ENCODE data around the gene UQCC5. TPM values are rescaled to one million over a fixed set of nuclear protein-coding genes. Genes with fewer than 3 reads are reported as not detected.

UQCC5 gene
- total and polyA plus RNA-seq, 2 donors from 2014 or later = 26.8 to 135 TPM

DNA sequence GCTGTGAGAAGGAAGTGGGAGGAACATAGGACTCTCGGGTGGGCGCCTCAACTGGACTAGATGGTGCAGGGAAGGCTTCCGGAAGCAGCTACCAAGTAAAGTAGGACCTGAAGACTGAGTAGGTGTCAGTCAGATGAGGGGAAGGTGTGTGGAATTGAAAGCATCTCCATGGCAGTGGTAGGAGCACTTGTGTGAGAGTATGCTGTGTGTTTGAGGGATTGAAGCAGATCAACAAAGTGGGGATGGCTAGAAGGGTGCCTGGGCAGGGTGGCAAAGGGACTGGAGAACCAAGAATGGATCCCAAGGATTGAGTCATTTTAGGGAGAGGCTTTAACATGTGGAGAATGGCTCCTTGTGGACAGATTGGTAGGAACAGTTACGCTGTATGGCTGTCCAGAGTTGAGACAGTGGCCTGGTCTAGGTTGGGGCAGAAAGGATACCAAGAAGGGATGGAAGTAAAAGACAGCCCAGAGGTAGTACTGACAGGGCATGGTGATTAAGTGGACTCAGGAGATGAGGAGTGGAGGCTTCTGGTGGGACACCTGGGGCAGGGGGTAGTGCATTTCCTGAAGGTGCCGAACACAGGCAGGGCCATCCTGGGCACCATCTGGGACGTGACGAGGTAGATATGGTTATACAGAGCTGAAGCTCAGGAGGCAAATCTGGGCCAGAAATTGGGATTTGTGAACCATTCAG lies 1.5 kb downstream of the UQCC5 start:
- Histone ChIP-seq H3K4me3 (ENCODE audit: low read length in 3 of 3) (peak overlapping the region; percentile 87 to 97 (median 93)), H3K36me3 (ENCODE audit: control insufficient read depth in 2 of 3, insufficient read depth in 3 of 3, low read length in 3 of 3) (peaks cover 0 to 10% (median 0%) of the 10 kb centered on the region in 3 donors), H3K27me3 (ENCODE audit: control insufficient read depth, insufficient read depth, low read length) (no peaks in the 10 kb centered on the region), H3K9ac (ENCODE audit: low read length in 3 of 3) (peak overlapping the region; percentile 63 to 97 (median 80)), H3K27ac (ENCODE audit: low read depth in 2 of 2, low read length in 2 of 2) (peak overlapping the region; percentile 87 to 96), H3K4me1 (ENCODE audit: control insufficient read depth in 2 of 3, insufficient read depth in 2 of 3, low read depth in 1 of 3, low read length in 3 of 3) (peaks cover 3 to 28% (median 12%) of the 10 kb centered on the region in 3 donors), H3K9me3 (ENCODE audit: control insufficient read depth in 2 of 3, insufficient read depth in 1 of 3, low read length in 3 of 3) (no peaks in the 10 kb centered on the region)
- FAIRE-seq = no peak
- intact Hi-C loops (cut with DNase I) = no loop called here
- DNase-seq = peak in 1 of 5 donors; percentile 33
- TF ChIP-seq, protein P1, sequence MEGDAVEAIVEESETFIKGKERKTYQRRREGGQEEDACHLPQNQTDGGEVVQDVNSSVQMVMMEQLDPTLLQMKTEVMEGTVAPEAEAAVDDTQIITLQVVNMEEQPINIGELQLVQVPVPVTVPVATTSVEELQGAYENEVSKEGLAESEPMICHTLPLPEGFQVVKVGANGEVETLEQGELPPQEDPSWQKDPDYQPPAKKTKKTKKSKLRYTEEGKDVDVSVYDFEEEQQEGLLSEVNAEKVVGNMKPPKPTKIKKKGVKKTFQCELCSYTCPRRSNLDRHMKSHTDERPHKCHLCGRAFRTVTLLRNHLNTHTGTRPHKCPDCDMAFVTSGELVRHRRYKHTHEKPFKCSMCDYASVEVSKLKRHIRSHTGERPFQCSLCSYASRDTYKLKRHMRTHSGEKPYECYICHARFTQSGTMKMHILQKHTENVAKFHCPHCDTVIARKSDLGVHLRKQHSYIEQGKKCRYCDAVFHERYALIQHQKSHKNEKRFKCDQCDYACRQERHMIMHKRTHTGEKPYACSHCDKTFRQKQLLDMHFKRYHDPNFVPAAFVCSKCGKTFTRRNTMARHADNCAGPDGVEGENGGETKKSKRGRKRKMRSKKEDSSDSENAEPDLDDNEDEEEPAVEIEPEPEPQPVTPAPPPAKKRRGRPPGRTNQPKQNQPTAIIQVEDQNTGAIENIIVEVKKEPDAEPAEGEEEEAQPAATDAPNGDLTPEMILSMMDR (IDR thresholded peaks at IDR 0.05; ENCODE audit: borderline replicate concordance, extremely low read depth, insufficient read depth) = no peak

DNA sequence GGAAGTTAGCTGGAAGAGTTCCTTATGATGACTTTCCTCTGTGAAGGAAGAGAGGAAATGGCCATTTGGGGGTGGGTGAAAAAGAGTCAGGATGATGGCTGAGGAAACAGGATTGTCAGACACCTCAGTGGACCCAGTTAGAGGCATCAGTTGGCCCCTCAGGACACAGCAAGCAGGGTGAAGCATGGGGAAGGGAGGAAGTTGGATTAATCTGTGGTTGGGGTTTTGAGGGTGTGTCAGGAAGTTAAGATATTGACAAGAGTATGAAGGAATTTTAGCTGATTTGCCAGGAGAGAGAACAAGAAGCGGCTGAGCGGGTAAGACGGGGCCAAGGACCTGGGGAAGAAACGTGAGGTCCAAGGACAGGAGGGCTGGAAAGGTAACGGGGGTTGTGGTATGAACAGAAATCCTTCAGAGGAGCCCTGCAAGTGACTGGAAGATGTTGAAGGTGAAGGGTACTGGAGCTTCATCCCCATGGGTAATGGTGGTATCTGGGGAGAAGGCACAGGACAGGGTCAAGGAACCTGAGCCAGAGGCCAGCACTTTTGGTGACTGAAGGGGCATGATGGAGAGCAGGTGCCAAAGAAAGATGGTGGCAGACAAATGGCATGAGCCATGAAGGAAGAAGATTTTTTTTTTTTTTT lies 2.7 kb downstream of the UQCC5 start:
- peak overlapping the region in 2 of 3 donors; percentile 34 to 38 for H3K4me3 ChIP-seq (ENCODE audit: low read length in 3 of 3)
- no peak overlapping the region for H3K9ac ChIP-seq (ENCODE audit: low read length in 3 of 3)
- DNase-seq (no peak), FAIRE-seq (no peak)
- peaks cover 3 to 28% (median 12%) of the 10 kb centered on the region in 3 donors for H3K4me1 ChIP-seq (ENCODE audit: control insufficient read depth in 2 of 3, insufficient read depth in 2 of 3, low read depth in 1 of 3, low read length in 3 of 3)
- no peaks in the 10 kb centered on the region for H3K9me3 ChIP-seq (ENCODE audit: control insufficient read depth in 2 of 3, insufficient read depth in 1 of 3, low read length in 3 of 3)
- intact Hi-C loops (cut with DNase I) = no loop called here
- TF ChIP-seq, protein P1 (IDR thresholded peaks at IDR 0.05; ENCODE audit: borderline replicate concordance, extremely low read depth, insufficient read depth) = no peak
- peaks cover 0 to 10% (median 0%) of the 10 kb centered on the region in 3 donors for H3K36me3 ChIP-seq (ENCODE audit: control insufficient read depth in 2 of 3, insufficient read depth in 3 of 3, low read length in 3 of 3)
- H3K27ac ChIP-seq (ENCODE audit: low read depth in 2 of 2, low read length in 2 of 2) = peak overlapping the region in 1 of 2 donors; percentile 17
- H3K27me3 ChIP-seq (ENCODE audit: control insufficient read depth, insufficient read depth, low read length) = no peaks in the 10 kb centered on the region

DNA sequence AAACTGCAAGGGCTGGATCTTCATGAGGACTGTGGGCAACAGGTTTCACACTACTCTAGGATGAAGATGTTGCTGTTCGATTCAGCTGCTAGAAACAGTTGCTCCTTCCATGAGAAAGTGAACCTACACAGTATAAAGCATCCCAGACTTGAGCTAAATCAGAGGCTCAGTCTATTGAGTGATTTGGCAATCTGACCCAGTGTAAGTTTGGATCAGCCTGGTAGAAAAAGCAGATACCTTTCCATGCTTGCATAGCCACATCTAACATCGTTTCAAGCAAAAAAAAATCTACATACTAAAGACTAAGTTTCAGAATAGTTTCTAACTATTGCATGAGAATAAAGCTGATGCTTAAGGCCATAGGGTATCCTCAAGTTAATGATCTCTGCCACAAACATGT lies 4.6 kb downstream of the UQCC5 start:
- no peak for FAIRE-seq
- peaks cover 3 to 18% (median 7%) of the 10 kb centered on the region in 3 donors for H3K4me1 ChIP-seq (ENCODE audit: control insufficient read depth in 2 of 3, insufficient read depth in 2 of 3, low read depth in 1 of 3, low read length in 3 of 3)
- no peak overlapping the region for H3K9ac ChIP-seq (ENCODE audit: low read length in 3 of 3)
- no peak for DNase-seq
- TF ChIP-seq, protein P1 (IDR thresholded peaks at IDR 0.05; ENCODE audit: borderline replicate concordance, extremely low read depth, insufficient read depth) = no peak
- H3K36me3 ChIP-seq (ENCODE audit: control insufficient read depth in 2 of 3, insufficient read depth in 3 of 3, low read length in 3 of 3) = peaks cover 0 to 16% (median 0%) of the 10 kb centered on the region in 3 donors
- intact Hi-C loops (cut with DNase I) = no loop called here
- H3K4me3 ChIP-seq (ENCODE audit: low read length in 3 of 3) = no peak overlapping the region
- no peak overlapping the region for H3K27ac ChIP-seq (ENCODE audit: low read depth in 2 of 2, low read length in 2 of 2)
- no peaks in the 10 kb centered on the region for H3K9me3 ChIP-seq (ENCODE audit: control insufficient read depth in 2 of 3, insufficient read depth in 1 of 3, low read length in 3 of 3)
- no peaks in the 10 kb centered on the region for H3K27me3 ChIP-seq (ENCODE audit: control insufficient read depth, insufficient read depth, low read length)
